Liver (tissue), 9 donors: Measurements from ENCODE around the gene NCBP2. TPM values are rescaled to one million over a fixed set of nuclear protein-coding genes. Genes with fewer than 3 reads are reported as not detected.

Source experiments
- DNase-seq: peaks from one replicate; pipeline ENCODE4 v3.0.0-alpha.2; 2017; ENCODE audit warnings: low spot score
- H3K27ac ChIP-seq, 2 donors: one replicate each; pipeline ENCODE4 v1.7.0; 2013; ENCODE audit warnings: inconsistent platforms in 2 of 2, low read length in 2 of 2, control low read depth in 1 of 2, low read depth in 1 of 2, mild to moderate bottlenecking in 1 of 2
- H3K27me3 ChIP-seq, 4 donors: one replicate each; pipeline versions ENCODE4 v1.6.1 to v1.7.0; 2013; ENCODE audit warnings: low read length in 3 of 4, inconsistent platforms in 1 of 4, mild to moderate bottlenecking in 1 of 4, moderate library complexity in 1 of 4; ENCODE audit not compliant: control insufficient read depth in 4 of 4, insufficient read depth in 4 of 4
- H3K36me3 ChIP-seq, 4 donors: one replicate each; pipeline versions ENCODE4 v1.6.1 to v1.7.0; 2013; ENCODE audit warnings: low read length in 3 of 4, mild to moderate bottlenecking in 3 of 4, low read depth in 1 of 4, moderate library complexity in 1 of 4; ENCODE audit not compliant: control insufficient read depth in 4 of 4, insufficient read depth in 3 of 4
- H3K4me1 ChIP-seq, 4 donors: one replicate each; pipeline versions ENCODE4 v1.6.1 to v1.7.0; 2013; ENCODE audit warnings: low read length in 3 of 4, mild to moderate bottlenecking in 3 of 4, moderate library complexity in 1 of 4; ENCODE audit not compliant: control insufficient read depth in 4 of 4, insufficient read depth in 4 of 4
- H3K4me3 ChIP-seq, 3 donors: one replicate each; pipeline versions ENCODE4 v1.6.1 to v1.7.0; 2013; ENCODE audit warnings: low read length in 3 of 3, control low read depth in 1 of 3, low read depth in 1 of 3, mild to moderate bottlenecking in 1 of 3
- H3K9ac ChIP-seq, 2 donors: one replicate each; pipeline ENCODE4 v1.7.0; 2013; ENCODE audit warnings: low read length in 2 of 2, mild to moderate bottlenecking in 2 of 2, moderate library complexity in 2 of 2, control low read depth in 1 of 2, low read depth in 1 of 2
- H3K9me3 ChIP-seq, 4 donors: one replicate each; pipeline versions ENCODE4 v1.6.1 to v1.7.0; 2013; ENCODE audit warnings: low read length in 3 of 4; ENCODE audit not compliant: control insufficient read depth in 4 of 4
- EGR1 ChIP-seq, 2 donors: IDR thresholded peaks; 2 replicates each; pipeline ENCODE4 v1.6.1; 2016 to 2018; ENCODE audit warnings: antibody characterized with exemption in 2 of 2, low read depth in 2 of 2
- FOXA1 ChIP-seq: IDR thresholded peaks from 2 replicates; pipeline ENCODE4 v1.6.1; 2016; ENCODE audit warnings: antibody characterized with exemption
- FOXA2 ChIP-seq: IDR thresholded peaks from 2 replicates; pipeline ENCODE4 v1.6.1; 2016; ENCODE audit warnings: antibody characterized with exemption
- GABPA ChIP-seq, 2 donors: IDR thresholded peaks in 1 of 2; conservative IDR thresholded peaks in 1 of 2; 2 replicates each; pipeline ENCODE4 v1.6.1; 2016; ENCODE audit warnings: antibody characterized with exemption in 2 of 2, mild to moderate bottlenecking in 1 of 2, moderate library complexity in 1 of 2
- HNF4A ChIP-seq, 2 donors: conservative IDR thresholded peaks; 2 replicates each; pipeline ENCODE4 v1.6.1; 2016; ENCODE audit warnings: antibody characterized with exemption in 2 of 2, mild to moderate bottlenecking in 2 of 2
- HNF4G ChIP-seq: IDR thresholded peaks from 2 replicates; pipeline ENCODE4 v1.6.1; 2016; ENCODE audit warnings: antibody characterized with exemption
- JUND ChIP-seq, 2 donors: IDR thresholded peaks; 2 replicates each; pipeline ENCODE4 v1.6.1; 2016; ENCODE audit warnings: antibody characterized with exemption in 2 of 2
- NR2F2 ChIP-seq: IDR thresholded peaks from 2 replicates; pipeline ENCODE4 v1.6.1; 2016; ENCODE audit warnings: antibody characterized with exemption
- RXRA ChIP-seq, 2 donors: IDR thresholded peaks; 2 replicates each; pipeline ENCODE4 v1.6.1; 2017 to 2018; ENCODE audit warnings: antibody characterized with exemption in 2 of 2, mild to moderate bottlenecking in 1 of 2
- SP1 ChIP-seq: IDR thresholded peaks from 2 replicates; pipeline ENCODE4 v1.6.1; 2018; ENCODE audit warnings: antibody characterized with exemption, mild to moderate bottlenecking
- TAF1 ChIP-seq: conservative IDR thresholded peaks from 2 replicates; pipeline ENCODE4 v1.6.1; 2016; ENCODE audit warnings: antibody characterized with exemption, mild to moderate bottlenecking
- YY1 ChIP-seq: IDR thresholded peaks from 2 replicates; pipeline ENCODE4 v1.6.1; 2016; ENCODE audit warnings: antibody characterized with exemption, mild to moderate bottlenecking
- WGBS: extraction: QIAGEN DNeasy Blood & Tissue Kit; methylation state at CpG from one replicate; pipeline ENCODE4 v1.1.7; 2013; 5-methylcytosine and 5-hydroxymethylcytosine counted together
- polyA plus RNA-seq, 2 donors: library from polyadenylated mRNA; stranded (reverse) in 1 of 2; unstranded in 1 of 2; fragments of 200-250 nt in 1 of 2; fragments of >200 nt in 1 of 2; fragmentation: Nextera tagmentation in 1 of 2; extraction: Ambion mirVana in 1 of 2; gene quantifications; one replicate each; pipeline versions ENCODE4 v1.2.1 to v1.2.3, GENCODE V29; 2013 to 2015
- total RNA-seq, 2 donors: library from RNA; depleted of rRNA; stranded (reverse); fragments of >200 nt; gene quantifications; one replicate each; pipeline ENCODE4 v1.2.3, GENCODE V29; 2014
- TF ChIP-seq, protein P1 (sequence below): IDR thresholded peaks from 2 replicates; pipeline ENCODE4 v1.6.1; 2016; ENCODE audit warnings: antibody characterized with exemption, mild to moderate bottlenecking
- TF ChIP-seq, protein P2 (sequence below): IDR thresholded peaks from 2 replicates; pipeline ENCODE4 v1.6.1; 2016; ENCODE audit warnings: antibody characterized with exemption
- TF ChIP-seq, protein P3 (sequence below): IDR thresholded peaks from 2 replicates; pipeline ENCODE4 v1.6.1; 2016; ENCODE audit warnings: antibody characterized with exemption
- TF ChIP-seq, protein P4 (sequence below): IDR thresholded peaks from 2 replicates; pipeline ENCODE4 v1.6.1; 2016; ENCODE audit warnings: antibody characterized with exemption
- donor health status: healthy.
- donor health status: healthy.
- donor health status: healthy.
- donor health status: healthy.
- donor health status: healthy.

The NCBP2 gene
- total and polyA plus RNA-seq, 4 donors, result 16.2 to 19.2 (median 18.1) TPM

DNA sequence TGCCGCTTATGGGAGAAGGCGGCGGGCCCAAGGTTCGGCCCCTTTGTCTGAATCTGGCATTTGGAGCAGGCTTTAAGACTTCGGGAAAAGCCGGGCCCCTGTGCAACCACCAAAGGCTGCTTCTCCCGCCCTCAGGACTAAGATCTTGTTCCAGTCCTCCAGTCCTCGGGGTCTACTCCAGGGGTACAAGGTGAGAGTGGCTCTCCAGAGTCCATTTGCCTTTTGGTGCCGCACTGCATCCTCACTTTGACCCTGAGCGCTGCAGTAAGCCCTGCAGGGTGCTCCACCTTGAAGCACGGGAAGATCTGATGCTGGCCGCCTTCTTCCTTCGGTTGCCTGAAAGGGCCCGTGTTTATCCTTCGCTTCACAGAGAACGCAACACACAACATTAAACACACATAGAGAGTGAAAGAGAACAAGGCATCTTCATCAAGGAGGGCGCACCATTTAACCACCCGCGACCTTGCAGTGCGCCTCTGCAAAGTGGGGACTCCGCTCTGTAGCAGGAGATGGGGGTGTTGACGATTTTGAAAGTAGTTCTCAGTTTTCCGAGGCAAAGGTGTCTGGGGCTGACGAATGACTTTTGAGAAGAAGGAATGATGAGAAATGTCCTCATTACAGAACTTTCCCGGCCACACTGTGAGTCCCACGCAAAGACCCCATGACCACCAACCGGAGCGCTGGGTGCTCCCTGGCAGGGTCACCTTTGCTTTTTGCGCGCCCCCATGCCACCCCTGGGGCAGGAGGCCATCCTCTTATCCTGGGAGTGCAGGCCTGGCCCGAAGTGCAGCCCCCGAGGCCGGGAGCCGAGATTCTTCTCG is 25.3 kb upstream of the NCBP2 start:
- no peak overlapping the region for H3K27ac ChIP-seq
- DNase-seq, result peak; percentile 27
- H3K36me3 ChIP-seq, result no peaks in the 10 kb centered on the region
- H3K4me3 ChIP-seq, result peak overlapping the region; percentile 59 to 96 (median 82)
- WGBS, result 81% methylated on average over 35 of the region's 35 CpGs
- H3K4me1 ChIP-seq, result peaks cover 0 to 16% (median 10%) of the 10 kb centered on the region in 4 donors
- H3K27me3 ChIP-seq, result no peaks in the 10 kb centered on the region
- H3K9ac ChIP-seq, result peak overlapping the region in 1 of 2 donors; percentile 47
- H3K9me3 ChIP-seq, result no peaks in the 10 kb centered on the region
- TF ChIP-seq JUND (IDR thresholded peaks at IDR 0.05) (no peak), YY1 (no peak), EGR1 (IDR thresholded peaks at IDR 0.05; ENCODE audit: low read depth in 2 of 2) (no peak), TAF1 (no peak), RXRA (IDR thresholded peaks at IDR 0.05) (no peak), FOXA2 (no peak), FOXA1 (no peak), GABPA (IDR thresholded peaks at IDR 0.05 in 1 of 2, conservative IDR thresholded peaks at IDR 0.05 in 1 of 2) (no peak), HNF4G (no peak), NR2F2 (no peak), HNF4A (conservative IDR thresholded peaks at IDR 0.05) (no peak)
- TF ChIP-seq, protein P1, sequence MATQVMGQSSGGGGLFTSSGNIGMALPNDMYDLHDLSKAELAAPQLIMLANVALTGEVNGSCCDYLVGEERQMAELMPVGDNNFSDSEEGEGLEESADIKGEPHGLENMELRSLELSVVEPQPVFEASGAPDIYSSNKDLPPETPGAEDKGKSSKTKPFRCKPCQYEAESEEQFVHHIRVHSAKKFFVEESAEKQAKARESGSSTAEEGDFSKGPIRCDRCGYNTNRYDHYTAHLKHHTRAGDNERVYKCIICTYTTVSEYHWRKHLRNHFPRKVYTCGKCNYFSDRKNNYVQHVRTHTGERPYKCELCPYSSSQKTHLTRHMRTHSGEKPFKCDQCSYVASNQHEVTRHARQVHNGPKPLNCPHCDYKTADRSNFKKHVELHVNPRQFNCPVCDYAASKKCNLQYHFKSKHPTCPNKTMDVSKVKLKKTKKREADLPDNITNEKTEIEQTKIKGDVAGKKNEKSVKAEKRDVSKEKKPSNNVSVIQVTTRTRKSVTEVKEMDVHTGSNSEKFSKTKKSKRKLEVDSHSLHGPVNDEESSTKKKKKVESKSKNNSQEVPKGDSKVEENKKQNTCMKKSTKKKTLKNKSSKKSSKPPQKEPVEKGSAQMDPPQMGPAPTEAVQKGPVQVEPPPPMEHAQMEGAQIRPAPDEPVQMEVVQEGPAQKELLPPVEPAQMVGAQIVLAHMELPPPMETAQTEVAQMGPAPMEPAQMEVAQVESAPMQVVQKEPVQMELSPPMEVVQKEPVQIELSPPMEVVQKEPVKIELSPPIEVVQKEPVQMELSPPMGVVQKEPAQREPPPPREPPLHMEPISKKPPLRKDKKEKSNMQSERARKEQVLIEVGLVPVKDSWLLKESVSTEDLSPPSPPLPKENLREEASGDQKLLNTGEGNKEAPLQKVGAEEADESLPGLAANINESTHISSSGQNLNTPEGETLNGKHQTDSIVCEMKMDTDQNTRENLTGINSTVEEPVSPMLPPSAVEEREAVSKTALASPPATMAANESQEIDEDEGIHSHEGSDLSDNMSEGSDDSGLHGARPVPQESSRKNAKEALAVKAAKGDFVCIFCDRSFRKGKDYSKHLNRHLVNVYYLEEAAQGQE, result no peak
- TF ChIP-seq, protein P2, sequence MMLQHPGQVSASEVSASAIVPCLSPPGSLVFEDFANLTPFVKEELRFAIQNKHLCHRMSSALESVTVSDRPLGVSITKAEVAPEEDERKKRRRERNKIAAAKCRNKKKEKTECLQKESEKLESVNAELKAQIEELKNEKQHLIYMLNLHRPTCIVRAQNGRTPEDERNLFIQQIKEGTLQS, result no peak
- TF ChIP-seq, protein P3, sequence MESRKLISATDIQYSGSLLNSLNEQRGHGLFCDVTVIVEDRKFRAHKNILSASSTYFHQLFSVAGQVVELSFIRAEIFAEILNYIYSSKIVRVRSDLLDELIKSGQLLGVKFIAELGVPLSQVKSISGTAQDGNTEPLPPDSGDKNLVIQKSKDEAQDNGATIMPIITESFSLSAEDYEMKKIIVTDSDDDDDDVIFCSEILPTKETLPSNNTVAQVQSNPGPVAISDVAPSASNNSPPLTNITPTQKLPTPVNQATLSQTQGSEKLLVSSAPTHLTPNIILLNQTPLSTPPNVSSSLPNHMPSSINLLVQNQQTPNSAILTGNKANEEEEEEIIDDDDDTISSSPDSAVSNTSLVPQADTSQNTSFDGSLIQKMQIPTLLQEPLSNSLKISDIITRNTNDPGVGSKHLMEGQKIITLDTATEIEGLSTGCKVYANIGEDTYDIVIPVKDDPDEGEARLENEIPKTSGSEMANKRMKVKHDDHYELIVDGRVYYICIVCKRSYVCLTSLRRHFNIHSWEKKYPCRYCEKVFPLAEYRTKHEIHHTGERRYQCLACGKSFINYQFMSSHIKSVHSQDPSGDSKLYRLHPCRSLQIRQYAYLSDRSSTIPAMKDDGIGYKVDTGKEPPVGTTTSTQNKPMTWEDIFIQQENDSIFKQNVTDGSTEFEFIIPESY, result no peak
- TF ChIP-seq, protein P4, sequence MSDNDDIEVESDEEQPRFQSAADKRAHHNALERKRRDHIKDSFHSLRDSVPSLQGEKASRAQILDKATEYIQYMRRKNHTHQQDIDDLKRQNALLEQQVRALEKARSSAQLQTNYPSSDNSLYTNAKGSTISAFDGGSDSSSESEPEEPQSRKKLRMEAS, result no peak

DNA sequence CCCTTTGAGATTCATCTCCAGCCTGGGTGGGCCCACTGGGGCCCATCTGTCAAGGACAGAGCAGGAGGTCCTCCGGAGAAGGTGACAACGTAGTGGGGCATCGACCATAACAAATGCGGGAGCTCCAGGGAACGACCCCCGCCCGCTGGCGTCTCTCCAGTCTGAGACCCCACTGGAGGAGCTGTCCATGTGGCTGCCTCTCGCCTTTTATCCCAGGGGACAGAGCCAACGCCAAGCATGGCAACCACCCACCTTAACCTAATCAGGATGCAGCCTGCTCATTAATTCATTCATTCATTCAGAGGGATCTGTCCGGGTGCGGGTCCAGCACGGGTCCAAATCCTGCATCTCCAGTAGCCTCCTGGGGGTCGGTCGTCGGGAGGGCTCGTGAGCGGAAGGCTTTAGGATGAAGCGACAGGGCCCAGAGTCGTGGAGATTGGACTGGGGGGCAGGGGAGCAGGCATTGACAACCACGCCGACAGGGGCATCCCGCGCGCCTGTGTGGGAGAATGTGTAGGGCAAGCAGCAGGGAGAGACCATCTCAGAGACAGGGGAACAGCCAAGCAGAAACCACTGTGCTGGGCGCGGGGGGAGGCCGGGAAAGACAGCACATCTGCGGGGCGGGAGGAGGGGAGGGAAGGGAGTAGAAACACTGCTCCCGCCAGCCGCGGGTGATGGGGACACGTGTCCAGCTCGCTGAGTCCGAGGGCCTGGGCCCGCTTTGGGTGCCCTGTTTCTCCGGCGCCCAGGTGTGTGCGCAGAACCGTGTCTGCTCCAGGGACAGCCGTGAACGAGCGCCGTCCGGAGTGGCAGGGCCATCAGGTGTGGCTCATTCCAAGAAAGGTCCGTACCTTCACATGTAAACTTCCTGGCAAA is 24.4 kb upstream of the NCBP2 start:
- H3K27ac ChIP-seq, result no peak overlapping the region
- H3K4me1 ChIP-seq, result peaks cover 0 to 16% (median 10%) of the 10 kb centered on the region in 4 donors
- H3K27me3 ChIP-seq, result no peaks in the 10 kb centered on the region
- H3K9me3 ChIP-seq, result no peaks in the 10 kb centered on the region
- WGBS, result 88% methylated on average over 47 of the region's 47 CpGs
- H3K9ac ChIP-seq, result no peak overlapping the region
- no peaks in the 10 kb centered on the region for H3K36me3 ChIP-seq
- DNase-seq, result peak; percentile 31
- H3K4me3 ChIP-seq, result no peak overlapping the region
- TF ChIP-seq NR2F2 (no peak), SP1 (no peak), HNF4G (no peak), GABPA (IDR thresholded peaks at IDR 0.05 in 1 of 2, conservative IDR thresholded peaks at IDR 0.05 in 1 of 2) (no peak), FOXA2 (no peak), YY1 (no peak), FOXA1 (no peak), TAF1 (no peak), EGR1 (IDR thresholded peaks at IDR 0.05; ENCODE audit: low read depth in 2 of 2) (no peak), HNF4A (conservative IDR thresholded peaks at IDR 0.05) (no peak)
- TF ChIP-seq, protein P3, result no peak
- TF ChIP-seq, protein P2, result no peak
- TF ChIP-seq, protein P1, result no peak
